ENCODE measurements around the gene FIGNL1.

FIGNL1 gene

GRCh38 chr7:50427518-50427917, 22.6 kb downstream of the FIGNL1 start:
- no peak for DNase-seq

GRCh38 chr7:50426280-50427045, 23.7 kb downstream of the FIGNL1 start:
- no peak for DNase-seq

GRCh38 chr7:50425318-50425717, 24.8 kb downstream of the FIGNL1 start:
- DNase-seq: no peak

GRCh38 chr7:50423860-50424259, 26.3 kb downstream of the FIGNL1 start:
- no peak for DNase-seq

- DNase-seq: no peak
These were observed 27.3 kb downstream of the FIGNL1 start for GRCh38 chr7:50422858-50423257.

GRCh38 chr7:50421043-50421442, 29.1 kb downstream of the FIGNL1 start:
- no peak for DNase-seq

- DNase-seq: no peak
These were observed 31.4 kb downstream of the FIGNL1 start for GRCh38 chr7:50418526-50419290.

- peak in 34 of 56 donors; percentile 4 to 75 (median 35) for DNase-seq
These were observed 32.0 kb downstream of the FIGNL1 start for GRCh38 chr7:50418086-50418515.

GRCh38 chr7:50416527-50417182, 33.5 kb downstream of the FIGNL1 start:
- DNase-seq: peak in 1 of 56 donors; percentile 20

- DNase-seq: no peak
These were observed 34.2 kb downstream of the FIGNL1 start for GRCh38 chr7:50415844-50416364.

- no peak for DNase-seq
These were observed 36.6 kb downstream of the FIGNL1 start for GRCh38 chr7:50413561-50413960.

- DNase-seq: no peak
These were observed 37.2 kb downstream of the FIGNL1 start for GRCh38 chr7:50412973-50413372.

- no peak for DNase-seq
These were observed 38.8 kb downstream of the FIGNL1 start for GRCh38 chr7:50411332-50411731.

GRCh38 chr7:50409856-50410745, 40.0 kb downstream of the FIGNL1 start:
- DNase-seq: no peak

- no peak for DNase-seq
These were observed 43.2 kb downstream of the FIGNL1 start for GRCh38 chr7:50406935-50407334.

GRCh38 chr7:50405221-50405620, 44.9 kb downstream of the FIGNL1 start:
- DNase-seq: no peak

- no peak for DNase-seq
These were observed 45.8 kb downstream of the FIGNL1 start for GRCh38 chr7:50404392-50404791.

GRCh38 chr7:50400114-50400513, 50.0 kb downstream of the FIGNL1 start:
- DNase-seq: peak in 1 of 56 donors; percentile 6

GRCh38 chr7:50399635-50400034, 50.5 kb downstream of the FIGNL1 start:
- no peak for DNase-seq

GRCh38 chr7:50399206-50399605, 50.9 kb downstream of the FIGNL1 start:
- no peak for DNase-seq

GRCh38 chr7:50397971-50398324, 52.2 kb downstream of the FIGNL1 start:
- no peak for DNase-seq
